Ishikawa (cell line): ENCODE measurements around the gene REV3L.

Experiments used
- EP300 ChIP-seq: IDR thresholded peaks from 2 replicates; pipeline ENCODE4 v1.6.1; 2012; ENCODE audit warnings: borderline replicate concordance
- MAX ChIP-seq: IDR thresholded peaks from 2 replicates; pipeline ENCODE4 v1.6.1; 2012
- NFIC ChIP-seq: IDR thresholded peaks from 2 replicates; pipeline ENCODE4 v1.6.1; 2012
- RAD21 ChIP-seq: IDR thresholded peaks from 2 replicates; pipeline ENCODE4 v1.6.1; 2012; ENCODE audit warnings: low read depth
- REST ChIP-seq: IDR thresholded peaks from 2 replicates; pipeline ENCODE4 v1.6.1; 2012; ENCODE audit warnings: low read depth, mild to moderate bottlenecking
- TAF1 ChIP-seq: IDR thresholded peaks from 2 replicates; pipeline ENCODE4 v1.6.1; 2012; ENCODE audit warnings: low read depth, mild to moderate bottlenecking
- USF1 ChIP-seq: IDR thresholded peaks from 2 replicates; pipeline ENCODE4 v1.6.1; 2012

GRCh38 chr6:111480988-111481822, 1.8 kb downstream of the REV3L start:
- TF ChIP-seq RAD21 (no peak), REST (no peak), MAX (no peak), EP300 (no peak), NFIC (no peak), TAF1 (no peak), USF1 (no peak)
